K562 (cell line): Measurements from ENCODE around the gene LIN9. TPM values are rescaled to one million over a fixed set of nuclear protein-coding genes. Genes with fewer than 3 reads are reported as not detected.
A peak's percentile ranks its signal among the peaks of the same experiment; 100 is the strongest.

ENCODE experiments used
- ATAC-seq: fragments of 200-7000 bp; cut with Tn5 transposase; 3 replicates; pipeline ENCODE4 v1.9.1; 2020; ENCODE audit warnings: moderate library complexity
- BruUV-seq: library from RNA; stranded (reverse); fragments of 400-500 nt; replicated peaks from 2 replicates; lab custom pipeline; 2021; lab: Mats Ljungman, UMichigan
- CTCF ChIA-PET: fragments of 300-600 bp; formaldehyde crosslinking; extraction: SDS; loops from one replicate; lab custom pipeline; 2021; ENCODE audit warnings: low intra/inter-chr PET ratio; lab: Yijun Ruan, JAX
- POLR2A ChIA-PET: fragments of 300-600, 350-650 bp; sonication (Branson Sonifier 250); formaldehyde crosslinking; extraction: SDS; loops from one replicate; lab custom pipeline; 2021; ENCODE audit warnings: antibody characterized with exemption, inconsistent platforms; lab: Yijun Ruan, JAX
- DNase-seq, 4 experiments: peaks; one replicate each; pipeline versions ENCODE4 v3.0.0 to v3.0.0-alpha.2; 2011 to 2018; ENCODE audit warnings: low spot score in 3 of 4, mixed read lengths in 3 of 4; ENCODE audit errors: extremely low read depth in 1 of 4
- FAIRE-seq: peaks from 2 replicates; lab custom pipeline; 2011; peaks lifted over from hg19 to GRCh38; lab: Jason Lieb, UNC
- H2AFZ ChIP-seq: 2 replicates; pipeline ENCODE4 v1.6.0; 2011; ENCODE audit warnings: low read depth, low read length, control low read depth, inconsistent platforms
- H3K27ac ChIP-seq: fragments of 200-600 bp; 3 replicates; pipeline ENCODE4 v1.8.0; 2011; ENCODE audit warnings: low read depth, mild to moderate bottlenecking, control low read depth, inconsistent platforms, low read length, moderate library complexity, mixed read lengths; ENCODE audit errors: extremely low read depth
- H3K27me3 ChIP-seq, 2 experiments: fragments of 300-600 bp in 1 of 2; 2 replicates in 1 of 2; 3 replicates in 1 of 2; pipeline versions ENCODE4 v1.6.0 to v1.8.0; 2011; ENCODE audit warnings: inconsistent platforms in 2 of 2, low read length in 2 of 2, mild to moderate bottlenecking in 1 of 2, mixed read lengths in 1 of 2, moderate library complexity in 1 of 2; ENCODE audit not compliant: control insufficient read depth in 2 of 2, insufficient read depth in 2 of 2
- H3K36me3 ChIP-seq: fragments of 300-600 bp; 3 replicates; pipeline ENCODE4 v1.8.0; 2011; ENCODE audit warnings: mild to moderate bottlenecking, low read length, inconsistent platforms; ENCODE audit not compliant: control insufficient read depth, insufficient read depth
- H3K4me1 ChIP-seq, 2 experiments: fragments of 200-600 bp in 1 of 2; replicated peaks in 1 of 2; 2 replicates in 1 of 2; 3 replicates in 1 of 2; pipeline versions ENCODE4 v1.5.1 to v1.8.0; 2011; ENCODE audit warnings: inconsistent platforms in 2 of 2, low read length in 2 of 2, mild to moderate bottlenecking in 1 of 2, mixed read lengths in 1 of 2, moderate library complexity in 1 of 2; ENCODE audit not compliant: control insufficient read depth in 2 of 2, insufficient read depth in 2 of 2
- H3K4me2 ChIP-seq: 2 replicates; pipeline ENCODE4 v1.6.1; 2011; ENCODE audit warnings: low read length, control low read depth, inconsistent platforms, mixed read lengths; ENCODE audit not compliant: insufficient read depth
- H3K4me3 ChIP-seq: fragments of 200-600 bp; sonication (generic), shearing (Covaris generic); 2 replicates; pipeline ENCODE4 v1.5.1; 2016; ENCODE audit warnings: control low read depth, inconsistent platforms
- H3K79me2 ChIP-seq: fragments of 200-600 bp; 3 replicates; pipeline ENCODE4 v1.8.0; 2011; ENCODE audit warnings: low read length, inconsistent platforms; ENCODE audit not compliant: control insufficient read depth, insufficient read depth
- H3K9ac ChIP-seq, 2 experiments: 2 replicates each; pipeline versions ENCODE4 v1.6.0 to v1.6.1; 2011; ENCODE audit warnings: low read depth in 2 of 2, low read length in 2 of 2, control low read depth in 1 of 2, inconsistent platforms in 1 of 2, mild to moderate bottlenecking in 1 of 2, mixed read lengths in 1 of 2; ENCODE audit not compliant: insufficient read depth in 1 of 2
- H3K9me1 ChIP-seq: one replicate; pipeline ENCODE4 v1.6.0; 2011; ENCODE audit warnings: inconsistent platforms, mild to moderate bottlenecking, low read length, moderate library complexity; ENCODE audit not compliant: control insufficient read depth, insufficient read depth
- H3K9me3 ChIP-seq: replicated peaks from 2 replicates; pipeline ENCODE4 v1.5.1; 2011; ENCODE audit warnings: low read depth, low read length, inconsistent platforms; ENCODE audit not compliant: control insufficient read depth, insufficient read depth
- H4K20me1 ChIP-seq: replicated peaks from 2 replicates; pipeline ENCODE4 v1.6.1; 2011; ENCODE audit warnings: low read length, inconsistent platforms, mixed read lengths; ENCODE audit not compliant: control insufficient read depth, insufficient read depth
- CBX1 ChIP-seq: sonication (generic); IDR thresholded peaks from 2 replicates; pipeline ENCODE4 v1.6.1; 2016; ENCODE audit warnings: antibody characterized with exemption, low read depth, mild to moderate bottlenecking
- CEBPG ChIP-seq, 3 experiments: fragments of 200-800 bp in 1 of 3; sonication (Bioruptor generic) in 1 of 3; sonication (generic) in 1 of 3; formaldehyde crosslinking in 1 of 3; IDR thresholded peaks in 2 of 3; conservative IDR thresholded peaks in 1 of 3; 2 replicates each; pipeline versions ENCODE4 v1.6.1 to v1.8.0; 2016 to 2022; ENCODE audit warnings: missing compliant biosample characterization in 2 of 3, missing genetic modification characterization in 2 of 3, mild to moderate bottlenecking in 1 of 3, missing genetic modification reagents in 1 of 3
- CSDE1 ChIP-seq, 2 experiments: fragments of 450-650 bp; IDR thresholded peaks; 2 replicates each; pipeline ENCODE4 v1.6.1; 2016; ENCODE audit warnings: mild to moderate bottlenecking in 1 of 2
- ZNF197 ChIP-seq: fragments of 200-800 bp; sonication (Bioruptor generic); IDR thresholded peaks from 2 replicates; pipeline ENCODE4 v1.6.1; 2016; ENCODE audit warnings: low read depth, missing genetic modification characterization, missing compliant biosample characterization
- ZNF318 ChIP-seq, 2 experiments: fragments of 450-650 bp; IDR thresholded peaks; 2 replicates each; pipeline ENCODE4 v1.6.1; 2016; ENCODE audit warnings: mild to moderate bottlenecking in 2 of 2, borderline replicate concordance in 1 of 2, low read depth in 1 of 2, moderate library complexity in 1 of 2
- WGBS: fragments of 100-300 bp; shearing (Covaris generic); methylation state at CpG from one replicate; pipeline ENCODE4 v1.1.6; 2016; ENCODE audit warnings: low coverage, mixed read lengths; ENCODE audit not compliant: insufficient coverage; ENCODE audit errors: missing lambda C conversion rate; 5-methylcytosine and 5-hydroxymethylcytosine counted together
- in situ Hi-C: fragments of 300-500 bp; cut with MboI; formaldehyde crosslinking; loops from 4 replicates; pipeline ENCODE4 v1.15.0; 2018; ENCODE audit warnings: inconsistent platforms, mixed read lengths
- intact Hi-C: fragments of 100-400 bp; cut with micrococcal nuclease; formaldehyde crosslinking; loops from 2 replicates; pipeline ENCODE4 v1.14.2; 2022
- polyA plus RNA-seq, 8 experiments: library from polyadenylated mRNA; depleted of rRNA in 4 of 8; stranded (reverse) in 5 of 8; unstranded in 3 of 8; fragments of >200 nt; fragmentation: Nextera tagmentation in 2 of 8; fragmentation: Illumina TruSeq in 1 of 8; extraction: Ambion mirVana in 2 of 8; extraction: Trizol in 1 of 8; gene quantifications; 2 replicates each; pipeline versions ENCODE4 v1.2.1 to v1.2.3, GENCODE V29; 2011 to 2014; ENCODE audit warnings: inconsistent platforms in 1 of 8, missing spikeins in 1 of 8
- total RNA-seq, 7 experiments: library from RNA; depleted of rRNA in 6 of 7; stranded (reverse); fragments of >200 nt in 6 of 7; fragmentation: Illumina TruSeq in 2 of 7; extraction: Trizol in 2 of 7; gene quantifications; 2 replicates each; pipeline versions ENCODE4 v1.2.1 to v1.2.3, GENCODE V29; 2011 to 2021; ENCODE audit warnings: low replicate concordance in 1 of 7

LIN9 gene
- total and polyA plus RNA-seq, 9 of the 15 experiments (the other 6 are each of a cell fraction or from before 2014, with no cell fraction given) = 18.8 to 33.0 (median 25.5) TPM

- intact Hi-C loops = no loop called here
- CTCF ChIA-PET = no interaction called here
- WGBS = 75% methylated on average over 2 of the region's 2 CpGs
- H3K4me1 ChIP-seq = no peaks in the 10 kb centered on the region
- no TSS peak for BruUV-seq
- H3K4me3 ChIP-seq = no peak overlapping the region
- H3K27me3 ChIP-seq = no peaks in the 10 kb centered on the region
- no peak overlapping the region for H3K9ac ChIP-seq
- H3K79me2 ChIP-seq = no peaks in the 10 kb centered on the region
- no peak for ATAC-seq
- no peaks in the 10 kb centered on the region for H3K9me1 ChIP-seq
- in situ Hi-C loops = no loop called here
- H2AFZ ChIP-seq = no peak overlapping the region
- H3K36me3 ChIP-seq = peaks cover 54% of the 10 kb centered on the region
- TF ChIP-seq CSDE1 (IDR thresholded peaks at IDR 0.05) (no peak), ZNF318 (IDR thresholded peaks at IDR 0.05; ENCODE audit: borderline replicate concordance in 1 of 2, low read depth in 1 of 2) (no peak), CEBPG (CRISPR knock-in tag; IDR thresholded peaks at IDR 0.05) (no peak), CEBPG (tag; conservative IDR thresholded peaks at IDR 0.05 in 1 of 2, IDR thresholded peaks at IDR 0.05 in 1 of 2) (0 out of 4 replicates have a peak, but pooled peaks of 1 of the 2 experiments have one; percentile 23), ZNF197 (no peak), CBX1 (no peak)
- POLR2A ChIA-PET = no interaction called here
- H3K4me2 ChIP-seq = no peak overlapping the region
- no peak overlapping the region for H3K27ac ChIP-seq
- peak; percentile 23 for FAIRE-seq
- no peaks in the 10 kb centered on the region for H3K9me3 ChIP-seq
- no peaks in the 10 kb centered on the region for H4K20me1 ChIP-seq
- DNase-seq = no peak
Measured at GRCh38 chr1:226248091-226248490, 60.9 kb downstream of the LIN9 start.
